ENCODE measurements around the gene ASCC1.
A peak's percentile ranks its signal among the peaks of the same experiment; 100 is the strongest.

DNA sequence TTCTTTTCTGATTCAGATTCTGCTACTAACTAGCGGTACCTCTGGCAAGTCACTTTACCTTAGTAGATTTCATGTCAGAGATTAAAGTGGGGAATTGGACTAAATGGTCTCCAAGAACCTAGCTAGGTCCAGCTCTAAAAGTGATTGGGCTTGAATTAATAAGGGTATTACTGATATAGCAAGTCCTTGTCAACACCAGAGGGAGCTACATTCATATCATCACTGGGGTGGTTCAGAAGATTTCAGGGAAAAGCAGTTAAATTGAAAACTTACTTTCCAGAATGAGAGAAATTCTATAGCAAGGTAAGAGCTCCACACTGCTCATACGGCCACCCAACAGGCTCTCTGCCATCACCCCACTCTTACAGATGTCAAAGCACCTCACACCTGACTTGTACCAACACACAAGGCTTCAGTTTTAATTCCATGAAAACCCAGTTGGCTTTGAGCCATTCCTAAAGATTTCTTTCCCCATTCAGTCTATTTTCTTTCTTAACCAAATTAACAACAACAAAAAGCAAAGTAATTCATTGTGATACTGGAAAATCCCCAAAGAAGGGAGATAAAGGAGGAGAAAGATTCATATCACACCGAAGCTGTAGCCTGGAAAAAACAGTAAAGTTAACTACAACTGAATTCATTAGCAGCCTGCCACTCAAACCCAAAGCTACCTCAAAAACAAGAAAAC, 89.7 kb downstream of the ASCC1 start:
- TF ChIP-seq, protein P1, sequence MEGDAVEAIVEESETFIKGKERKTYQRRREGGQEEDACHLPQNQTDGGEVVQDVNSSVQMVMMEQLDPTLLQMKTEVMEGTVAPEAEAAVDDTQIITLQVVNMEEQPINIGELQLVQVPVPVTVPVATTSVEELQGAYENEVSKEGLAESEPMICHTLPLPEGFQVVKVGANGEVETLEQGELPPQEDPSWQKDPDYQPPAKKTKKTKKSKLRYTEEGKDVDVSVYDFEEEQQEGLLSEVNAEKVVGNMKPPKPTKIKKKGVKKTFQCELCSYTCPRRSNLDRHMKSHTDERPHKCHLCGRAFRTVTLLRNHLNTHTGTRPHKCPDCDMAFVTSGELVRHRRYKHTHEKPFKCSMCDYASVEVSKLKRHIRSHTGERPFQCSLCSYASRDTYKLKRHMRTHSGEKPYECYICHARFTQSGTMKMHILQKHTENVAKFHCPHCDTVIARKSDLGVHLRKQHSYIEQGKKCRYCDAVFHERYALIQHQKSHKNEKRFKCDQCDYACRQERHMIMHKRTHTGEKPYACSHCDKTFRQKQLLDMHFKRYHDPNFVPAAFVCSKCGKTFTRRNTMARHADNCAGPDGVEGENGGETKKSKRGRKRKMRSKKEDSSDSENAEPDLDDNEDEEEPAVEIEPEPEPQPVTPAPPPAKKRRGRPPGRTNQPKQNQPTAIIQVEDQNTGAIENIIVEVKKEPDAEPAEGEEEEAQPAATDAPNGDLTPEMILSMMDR (IDR thresholded peaks at IDR 0.05) = peak; percentile 61
- TF ChIP-seq EZH2phosphoT487 (IDR thresholded peaks at IDR 0.05) (no peak), EZH2 (IDR thresholded peaks at IDR 0.05) (no peak)

Measured in neural progenitor cell (in vitro differentiated cells).